ENCODE data around the gene VSIR. TPM values are rescaled to one million over a fixed set of nuclear protein-coding genes. Genes with fewer than 3 reads are reported as not detected.

VSIR gene
- total RNA-seq, 4 donors from 2014 or later, result 34.7 to 83.6 (median 61.6) TPM

DNA sequence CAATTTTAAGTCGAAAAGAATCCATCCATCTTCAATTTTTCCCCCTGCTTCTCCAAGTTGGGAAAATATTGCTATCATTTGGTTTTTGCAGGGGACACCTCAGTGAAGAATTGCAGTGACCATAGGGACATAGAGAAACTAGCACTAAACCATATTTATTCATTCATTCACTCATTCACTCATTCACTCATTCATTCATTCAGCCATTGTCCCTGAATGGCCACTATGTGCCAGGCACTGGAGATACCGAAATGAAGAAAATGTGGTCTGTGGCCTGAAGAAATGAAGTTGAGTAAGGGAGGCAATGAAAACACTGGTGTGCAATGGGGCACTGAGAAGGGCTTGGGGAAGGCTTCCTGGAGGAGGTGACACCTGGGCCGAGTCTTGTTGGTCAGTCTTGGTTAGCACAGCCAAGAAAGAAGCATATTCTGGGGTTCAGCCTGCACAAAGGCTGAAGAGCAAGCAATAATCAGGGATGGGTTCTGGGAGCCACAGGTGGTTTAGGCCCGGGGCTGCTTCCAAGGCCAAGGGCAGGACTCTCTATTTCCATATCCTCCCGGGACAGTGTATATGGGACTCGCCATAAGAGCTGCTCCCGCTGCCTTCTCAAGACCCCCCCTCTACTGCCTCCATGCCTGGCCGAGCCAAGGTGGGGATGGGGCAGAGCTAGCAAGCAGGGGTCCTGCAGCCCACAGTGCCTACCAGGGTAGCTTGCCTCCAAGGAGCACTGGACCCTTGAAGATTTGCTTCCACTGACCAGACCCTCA is 28.2 kb downstream of the VSIR start:
- H3K4me1 ChIP-seq, result peaks cover 0 to 51% (median 28%) of the 10 kb centered on the region in 3 donors

GRCh38 chr10:71743866-71744265 is 29.5 kb downstream of the VSIR start:
- Histone ChIP-seq H3K4me3 (no peak overlapping the region), H3K36me3 (peaks cover 0 to 14% of the 10 kb centered on the region in 2 donors), H3K9me3 (peaks cover 0 to 8% (median 0%) of the 10 kb centered on the region in 3 donors), H3K4me1 (peaks cover 0 to 45% (median 16%) of the 10 kb centered on the region in 3 donors), H3K27ac (no peak overlapping the region), H3K27me3 (no peaks in the 10 kb centered on the region)
- TF ChIP-seq POLR2A (IDR thresholded peaks at IDR 0.05) (no peak), CTCF (IDR thresholded peaks at IDR 0.05) (no peak), EP300 (IDR thresholded peaks at IDR 0.05) (no peak), POLR2AphosphoS5 (IDR thresholded peaks at IDR 0.05) (no peak)
- WGBS, 2 donors (ENCODE audit: low coverage in 1 of 2), result 83% methylated on average over 1 of the region's 1 CpG; no CpG with 5 or more reads in 1 of the 2 donors
- no peak for ATAC-seq

More for the DNA sequence above, 28.2 kb downstream of the VSIR start:
- peak overlapping the region in 1 of 4 donors; percentile 78 for H3K27ac ChIP-seq
- 67 to 82% methylated on average over 1 to 2 of the region's 8 CpGs for WGBS, 2 donors (ENCODE audit: low coverage in 1 of 2)
- TF ChIP-seq EP300 (IDR thresholded peaks at IDR 0.05) (no peak), CTCF (IDR thresholded peaks at IDR 0.05) (no peak), POLR2AphosphoS5 (IDR thresholded peaks at IDR 0.05) (no peak), POLR2A (IDR thresholded peaks at IDR 0.05) (no peak)
- H3K27me3 ChIP-seq, result no peaks in the 10 kb centered on the region
- H3K4me3 ChIP-seq, result no peak overlapping the region
- H3K36me3 ChIP-seq, result peaks cover 0 to 19% of the 10 kb centered on the region in 2 donors
- peaks cover 0 to 8% (median 0%) of the 10 kb centered on the region in 3 donors for H3K9me3 ChIP-seq
- ATAC-seq, result no peak

GRCh38 chr10:71743089-71743838 is 30.1 kb downstream of the VSIR start:
- TF ChIP-seq CTCF (IDR thresholded peaks at IDR 0.05), result no peak
- TF ChIP-seq POLR2AphosphoS5 (IDR thresholded peaks at IDR 0.05), result no peak
- TF ChIP-seq POLR2A (IDR thresholded peaks at IDR 0.05), result no peak
- no peak for TF ChIP-seq EP300 (IDR thresholded peaks at IDR 0.05)
- no peaks in the 10 kb centered on the region for H3K27me3 ChIP-seq

DNA sequence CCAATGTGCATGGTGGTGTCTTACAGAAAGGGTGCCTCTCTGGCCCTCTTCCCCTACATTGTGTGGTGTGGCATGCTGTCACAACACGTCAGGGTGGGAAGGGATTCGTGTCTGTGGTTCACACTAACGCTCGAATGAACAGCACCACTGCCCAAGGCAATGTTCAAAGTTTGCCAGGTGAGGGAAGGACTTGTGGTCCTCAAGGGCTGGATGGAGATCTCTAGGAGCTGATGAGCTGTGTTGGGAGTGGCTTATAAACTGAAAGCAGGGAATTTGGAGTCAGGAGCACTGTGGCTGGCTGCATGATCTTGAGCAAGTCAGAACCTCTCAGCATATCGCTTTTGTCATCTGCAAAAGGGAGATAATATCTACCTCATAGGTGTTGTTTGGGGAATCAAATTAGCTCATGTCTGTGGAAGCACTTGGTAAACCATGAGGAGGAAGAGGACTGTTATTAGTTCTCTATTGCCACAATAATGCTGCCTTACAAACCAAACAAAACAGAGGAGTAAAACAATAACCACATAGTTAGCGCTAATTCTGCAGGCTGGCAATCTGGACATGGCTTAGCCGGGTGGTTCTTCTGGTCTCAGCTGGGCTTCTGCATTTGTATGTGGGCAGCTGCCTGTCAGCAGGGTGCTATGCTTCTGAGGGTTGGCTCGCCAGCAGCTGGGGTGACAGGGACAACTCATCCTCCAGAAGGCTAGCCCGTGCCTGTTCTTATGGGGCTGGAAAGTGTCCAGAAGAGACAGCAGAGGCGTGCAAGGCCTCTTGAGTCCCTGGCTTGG is 30.8 kb downstream of the VSIR start:
- H3K9me3 ChIP-seq, result peaks cover 0 to 8% (median 0%) of the 10 kb centered on the region in 3 donors
- peaks cover 0 to 14% of the 10 kb centered on the region in 2 donors for H3K36me3 ChIP-seq
- TF ChIP-seq EP300 (IDR thresholded peaks at IDR 0.05) (no peak), POLR2AphosphoS5 (IDR thresholded peaks at IDR 0.05) (no peak), CTCF (IDR thresholded peaks at IDR 0.05) (no peak), POLR2A (IDR thresholded peaks at IDR 0.05) (no peak)
- ATAC-seq, result no peak
- H3K4me1 ChIP-seq, result peaks cover 0 to 32% (median 5%) of the 10 kb centered on the region in 3 donors
- H3K4me3 ChIP-seq, result no peak overlapping the region
- no peak overlapping the region for H3K27ac ChIP-seq
- H3K27me3 ChIP-seq, result no peaks in the 10 kb centered on the region
- 95% methylated on average over 5 of the region's 10 CpGs; no CpG with 5 or more reads in 1 of the 2 donors for WGBS, 2 donors (ENCODE audit: low coverage in 1 of 2)

More at GRCh38 chr10:71743089-71743838, 30.1 kb downstream of the VSIR start:
- Histone ChIP-seq H3K4me3 (no peak overlapping the region), H3K9me3 (peaks cover 0 to 8% (median 0%) of the 10 kb centered on the region in 3 donors), H3K36me3 (peaks cover 0 to 14% of the 10 kb centered on the region in 2 donors), H3K27ac (no peak overlapping the region), H3K4me1 (peaks cover 0 to 39% (median 10%) of the 10 kb centered on the region in 3 donors)
- no peak for ATAC-seq
- 85 to 96% methylated on average over 3 of the region's 4 CpGs for WGBS, 2 donors (ENCODE audit: low coverage in 1 of 2)
